ENCODE data around the gene SYT2. TPM values are rescaled to one million over a fixed set of nuclear protein-coding genes. Genes with fewer than 3 reads are reported as not detected.
A peak's percentile ranks its signal among the peaks of the same experiment; 100 is the strongest.
"Not testable (repeated sequence)": the region's sequence is repeated elsewhere in the genome, so short reads cannot be mapped to it uniquely, and the experiment has no call there.

The SYT2 gene
- total RNA-seq, 2 donors from 2014 or later, result not detected

GRCh38 chr1:202630541-202630940 lies 79.7 kb downstream of the SYT2 start:
- DNase-seq (no peak), ATAC-seq (no peak)
- intact Hi-C loops (cut with DNase I), result no loop called here

- ATAC-seq; DNase-seq; intact Hi-C loops (cut with DNase I): not testable (repeated sequence)
These were observed 80.2 kb downstream of the SYT2 start for GRCh38 chr1:202630096-202630495.

- intact Hi-C loops (cut with DNase I); DNase-seq: not testable (repeated sequence)
These were observed 80.9 kb downstream of the SYT2 start for GRCh38 chr1:202629257-202629811.

GRCh38 chr1:202628646-202629215 lies 81.5 kb downstream of the SYT2 start:
- intact Hi-C loops (cut with DNase I), result no loop called here
- DNase-seq (no peak), ATAC-seq (no peak)

More at GRCh38 chr1:202629257-202629811, 80.9 kb downstream of the SYT2 start:
- peak in 1 of 2 donors; percentile 9 for ATAC-seq

GRCh38 chr1:202627841-202628565 lies 82.3 kb downstream of the SYT2 start:
- no peak for ATAC-seq
- intact Hi-C loops (cut with DNase I), result no loop called here
- DNase-seq, result no peak

- DNase-seq; ATAC-seq; intact Hi-C loops (cut with DNase I): not testable (repeated sequence)
These were observed 83.2 kb downstream of the SYT2 start for GRCh38 chr1:202627036-202627435.

GRCh38 chr1:202625416-202626360 lies 84.6 kb downstream of the SYT2 start:
- intact Hi-C loops (cut with DNase I), result no loop called here

GRCh38 chr1:202624781-202625108 lies 85.5 kb downstream of the SYT2 start:
- intact Hi-C loops (cut with DNase I), result no loop called here
- DNase-seq, result no peak
- ATAC-seq, result peak in 1 of 2 donors; percentile 3

More at GRCh38 chr1:202625416-202626360, 84.6 kb downstream of the SYT2 start:
- ATAC-seq (peak; percentile 81 to 85), DNase-seq (peak; percentile 76)

GRCh38 chr1:202624088-202624780 lies 86.0 kb downstream of the SYT2 start:
- ATAC-seq (peak in 1 of 2 donors; percentile 1), DNase-seq (no peak)
- intact Hi-C loops (cut with DNase I), result no loop called here

GRCh38 chr1:202623476-202623875 lies 86.8 kb downstream of the SYT2 start:
- intact Hi-C loops (cut with DNase I); DNase-seq: not testable (repeated sequence)
- ATAC-seq, result peak in 1 of 2 donors; percentile 18

GRCh38 chr1:202623075-202623474 lies 87.2 kb downstream of the SYT2 start:
- ATAC-seq (peak; percentile 51 to 59), DNase-seq (peak; percentile 55)
- intact Hi-C loops (cut with DNase I), result no loop called here

- ATAC-seq (no peak), DNase-seq (peak; percentile 3)
- intact Hi-C loops (cut with DNase I), result no loop called here
These were observed 87.9 kb downstream of the SYT2 start for GRCh38 chr1:202622388-202622787.

GRCh38 chr1:202621446-202621845 lies 88.8 kb downstream of the SYT2 start:
- intact Hi-C loops (cut with DNase I), result no loop called here
- ATAC-seq, result no peak

GRCh38 chr1:202620036-202620435 lies 90.2 kb downstream of the SYT2 start:
- ATAC-seq; intact Hi-C loops (cut with DNase I); DNase-seq: not testable (repeated sequence)

More at GRCh38 chr1:202621446-202621845, 88.8 kb downstream of the SYT2 start:
- DNase-seq, result no peak

GRCh38 chr1:202619505-202619904 lies 90.7 kb downstream of the SYT2 start:
- DNase-seq (no peak), ATAC-seq (no peak)
- intact Hi-C loops (cut with DNase I), result no loop called here

GRCh38 chr1:202619012-202619411 lies 91.2 kb downstream of the SYT2 start:
- ATAC-seq (peak; percentile 59 to 61), DNase-seq (peak; percentile 46)
- intact Hi-C loops (cut with DNase I), result not testable (repeated sequence)

- no peak for DNase-seq
- no peak for ATAC-seq
- intact Hi-C loops (cut with DNase I), result no loop called here
These were observed 93.8 kb downstream of the SYT2 start for GRCh38 chr1:202616355-202616915.
